ENCODE measurements around the gene TSHZ2. TPM values are rescaled to one million over a fixed set of nuclear protein-coding genes. Genes with fewer than 3 reads are reported as not detected.

TSHZ2 gene
- total and polyA plus RNA-seq, 2 donors (not counting 3 experiments of a cell fraction or from before 2014, with no cell fraction given) = not detected

DNA sequence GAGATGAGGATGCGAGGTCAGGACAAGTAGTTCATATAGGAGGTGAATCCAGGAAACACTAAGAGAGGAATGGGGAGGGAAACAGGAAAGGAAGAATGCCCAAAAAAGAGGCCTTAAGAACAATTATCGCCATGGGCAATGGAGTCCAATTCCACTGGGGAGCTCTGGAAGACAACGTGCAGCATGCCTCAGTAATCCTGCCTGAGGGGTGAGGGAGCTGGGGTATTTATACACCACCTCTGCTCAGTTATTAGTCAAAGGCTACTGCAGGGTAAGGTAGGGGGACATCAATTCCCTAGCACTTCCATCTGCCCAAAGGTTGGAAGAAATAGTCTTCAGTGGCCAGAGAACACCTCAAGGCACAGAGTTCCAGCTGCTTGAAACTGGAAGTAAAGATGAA, 525.1 kb downstream of the TSHZ2 start:
- Histone ChIP-seq H3K9me3 (replicated peaks; ENCODE audit: control insufficient read depth, insufficient read depth, low read length) (no peaks in the 10 kb centered on the region), H3K79me2 (ENCODE audit: control insufficient read depth, insufficient read depth, low read length) (no peaks in the 10 kb centered on the region), H3K4me2 (ENCODE audit: insufficient read depth, low read length) (no peak overlapping the region), H3K4me3 (replicated peaks in 1 of 3; ENCODE audit: insufficient read depth in 1 of 3, low read depth in 1 of 3, low read length in 3 of 3) (no peak overlapping the region), H3K27ac (ENCODE audit: insufficient read depth, low read depth, low read length) (no peak overlapping the region), H3K27me3 (ENCODE audit: control insufficient read depth in 2 of 2, insufficient read depth in 2 of 2, low read length in 2 of 2) (no peaks in the 10 kb centered on the region), H4K20me1 (replicated peaks; ENCODE audit: control insufficient read depth, extremely low read depth, insufficient read depth, low read length) (no peaks in the 10 kb centered on the region), H3K4me1 (ENCODE audit: control insufficient read depth, extremely low read depth, insufficient read depth, low read length) (no peaks in the 10 kb centered on the region), H3K9me1 (replicated peaks; ENCODE audit: control insufficient read depth, extremely low read depth, insufficient read depth, low read length) (no peaks in the 10 kb centered on the region), H3K36me3 (ENCODE audit: control insufficient read depth in 2 of 2, extremely low read depth in 1 of 2, insufficient read depth in 2 of 2, low read length in 2 of 2) (no peaks in the 10 kb centered on the region), H3K9ac (replicated peaks; ENCODE audit: extremely low read depth, insufficient read depth, low read length) (no peak overlapping the region), H2AFZ (ENCODE audit: low read depth, low read length) (no peak overlapping the region)
- FAIRE-seq = no peak
- dilution Hi-C loops (cut with MboI; ENCODE audit: extremely low pct_ligation_motif_present, low sequenced_read_pairs) (no loop called here), intact Hi-C loops (cut with micrococcal nuclease) (no loop called here)
- no TSS peak for BruUV-seq (replicated peaks)
- POLR2A ChIA-PET = no interaction called here
- CTCF ChIA-PET = no interaction called here
- DNase-seq (ENCODE audit: low read depth, low spot score) = no peak
- TF ChIP-seq FOS (IDR thresholded peaks at IDR 0.05; ENCODE audit: borderline replicate concordance, insufficient read depth, low read length) = no peak
- TF ChIP-seq EZH2 (IDR thresholded peaks at IDR 0.05; ENCODE audit: borderline replicate concordance, low read depth, low read length, severe bottlenecking) = no peak

DNA sequence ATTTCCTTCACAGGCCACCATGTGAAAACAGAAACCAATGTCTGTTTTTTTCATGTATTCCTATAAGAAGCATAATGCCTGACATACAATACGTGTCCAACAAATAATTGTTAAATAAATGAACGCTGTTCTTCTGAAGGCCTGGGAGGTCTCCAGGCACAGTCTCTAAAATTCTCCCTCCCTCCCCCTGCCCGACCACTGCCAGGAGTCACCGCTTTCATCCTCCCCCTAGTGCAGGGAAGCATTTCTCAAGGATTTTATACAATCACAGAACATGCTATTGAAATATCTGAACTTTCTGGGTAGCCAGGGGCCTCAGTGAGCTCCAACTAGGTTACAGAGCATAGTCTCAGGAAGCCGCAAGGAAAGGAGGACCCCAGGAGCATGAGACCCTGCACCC, 526.2 kb downstream of the TSHZ2 start:
- DNase-seq (ENCODE audit: low read depth, low spot score) = no peak
- no peaks in the 10 kb centered on the region for H3K36me3 ChIP-seq (ENCODE audit: control insufficient read depth in 2 of 2, extremely low read depth in 1 of 2, insufficient read depth in 2 of 2, low read length in 2 of 2)
- no peak overlapping the region for H3K4me2 ChIP-seq (ENCODE audit: insufficient read depth, low read length)
- no peak overlapping the region for H3K27ac ChIP-seq (ENCODE audit: insufficient read depth, low read depth, low read length)
- no TSS peak for BruUV-seq (replicated peaks)
- no peaks in the 10 kb centered on the region for H4K20me1 ChIP-seq (replicated peaks; ENCODE audit: control insufficient read depth, extremely low read depth, insufficient read depth, low read length)
- no peak for FAIRE-seq
- no peak overlapping the region for H2AFZ ChIP-seq (ENCODE audit: low read depth, low read length)
- H3K9me1 ChIP-seq (replicated peaks; ENCODE audit: control insufficient read depth, extremely low read depth, insufficient read depth, low read length) = no peaks in the 10 kb centered on the region
- no peaks in the 10 kb centered on the region for H3K79me2 ChIP-seq (ENCODE audit: control insufficient read depth, insufficient read depth, low read length)
- H3K9ac ChIP-seq (replicated peaks; ENCODE audit: extremely low read depth, insufficient read depth, low read length) = no peak overlapping the region
- no peaks in the 10 kb centered on the region for H3K9me3 ChIP-seq (replicated peaks; ENCODE audit: control insufficient read depth, insufficient read depth, low read length)
- dilution Hi-C loops (cut with MboI; ENCODE audit: extremely low pct_ligation_motif_present, low sequenced_read_pairs) (no loop called here), intact Hi-C loops (cut with micrococcal nuclease) (no loop called here)
- CTCF ChIA-PET = interaction anchor here (0.6 kb wide), 1 partner anchor 147 kb away, joined by 3 read pairs; no protein-coding TSS in a partner anchor
- H3K4me1 ChIP-seq (ENCODE audit: control insufficient read depth, extremely low read depth, insufficient read depth, low read length) = no peaks in the 10 kb centered on the region
- TF ChIP-seq MYC (IDR thresholded peaks at IDR 0.05; ENCODE audit: low read depth, low read length) (no peak), EZH2 (IDR thresholded peaks at IDR 0.05; ENCODE audit: borderline replicate concordance, low read depth, low read length, severe bottlenecking) (no peak), GATA2 (IDR thresholded peaks at IDR 0.05; ENCODE audit: insufficient read depth, insufficient read length, low read depth, low read length) (no peak), POLR2AphosphoS5 (IDR thresholded peaks at IDR 0.05; ENCODE audit: insufficient read depth, low read depth, low read length) (no peak), POLR2A (IDR thresholded peaks at IDR 0.05; ENCODE audit: low read depth, low read length) (no peak), FOS (IDR thresholded peaks at IDR 0.05; ENCODE audit: borderline replicate concordance, insufficient read depth, low read length) (no peak), JUN (IDR thresholded peaks at IDR 0.05; ENCODE audit: borderline replicate concordance, insufficient read depth, insufficient read length, low read depth) (no peak), MAX (IDR thresholded peaks at IDR 0.05; ENCODE audit: insufficient read depth, insufficient read length) (no peak)
- TF ChIP-seq, protein P1, sequence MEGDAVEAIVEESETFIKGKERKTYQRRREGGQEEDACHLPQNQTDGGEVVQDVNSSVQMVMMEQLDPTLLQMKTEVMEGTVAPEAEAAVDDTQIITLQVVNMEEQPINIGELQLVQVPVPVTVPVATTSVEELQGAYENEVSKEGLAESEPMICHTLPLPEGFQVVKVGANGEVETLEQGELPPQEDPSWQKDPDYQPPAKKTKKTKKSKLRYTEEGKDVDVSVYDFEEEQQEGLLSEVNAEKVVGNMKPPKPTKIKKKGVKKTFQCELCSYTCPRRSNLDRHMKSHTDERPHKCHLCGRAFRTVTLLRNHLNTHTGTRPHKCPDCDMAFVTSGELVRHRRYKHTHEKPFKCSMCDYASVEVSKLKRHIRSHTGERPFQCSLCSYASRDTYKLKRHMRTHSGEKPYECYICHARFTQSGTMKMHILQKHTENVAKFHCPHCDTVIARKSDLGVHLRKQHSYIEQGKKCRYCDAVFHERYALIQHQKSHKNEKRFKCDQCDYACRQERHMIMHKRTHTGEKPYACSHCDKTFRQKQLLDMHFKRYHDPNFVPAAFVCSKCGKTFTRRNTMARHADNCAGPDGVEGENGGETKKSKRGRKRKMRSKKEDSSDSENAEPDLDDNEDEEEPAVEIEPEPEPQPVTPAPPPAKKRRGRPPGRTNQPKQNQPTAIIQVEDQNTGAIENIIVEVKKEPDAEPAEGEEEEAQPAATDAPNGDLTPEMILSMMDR (IDR thresholded peaks at IDR 0.05; ENCODE audit: extremely low read depth in 1 of 2, insufficient read depth in 1 of 2, low read depth in 1 of 2, low read length in 2 of 2) = no peak
- H3K4me3 ChIP-seq (replicated peaks in 1 of 3; ENCODE audit: insufficient read depth in 1 of 3, low read depth in 1 of 3, low read length in 3 of 3) = no peak overlapping the region
- H3K27me3 ChIP-seq (ENCODE audit: control insufficient read depth in 2 of 2, insufficient read depth in 2 of 2, low read length in 2 of 2) = no peaks in the 10 kb centered on the region
- POLR2A ChIA-PET = no interaction called here
